GM12878 (cell line): ENCODE results near the gene SMARCC2. TPM values are rescaled to one million over a fixed set of nuclear protein-coding genes. Genes with fewer than 3 reads are reported as not detected.

Source experiments
- ATAC-seq: fragments of 200-7000 bp; cut with Tn5 transposase; 3 replicates; pipeline ENCODE4 v1.9.1; 2020; ENCODE audit warnings: mild to moderate bottlenecking, moderate library complexity
- BruUV-seq: library from RNA; stranded (reverse); fragments of 400-500 nt; replicated peaks from 2 replicates; lab custom pipeline; 2021; lab: Mats Ljungman, UMichigan
- CTCF ChIA-PET: fragments of 300-600 bp; sonication (Branson Sonifier 250); formaldehyde crosslinking; extraction: SDS; loops from one replicate; lab custom pipeline; 2021; ENCODE audit warnings: inconsistent platforms; lab: Yijun Ruan, JAX
- POLR2A ChIA-PET: fragments of 350-600 bp; formaldehyde crosslinking; extraction: SDS; loops from one replicate; lab custom pipeline; 2021; ENCODE audit warnings: inconsistent platforms; lab: Charles Lee
- RAD21 ChIA-PET: fragments of 300-600 bp; sonication (Branson Sonifier 250); formaldehyde crosslinking; loops from one replicate; lab custom pipeline; 2023; ENCODE audit warnings: antibody characterized with exemption; ENCODE audit not compliant: unreplicated experiment; lab: Charles Lee
- SMC1A ChIA-PET: fragments of 300-600 bp; sonication (Branson Sonifier 250); formaldehyde crosslinking; loops from one replicate; lab custom pipeline; 2023; ENCODE audit not compliant: unreplicated experiment, uncharacterized antibody; lab: Charles Lee
- DNase-seq: peaks from one replicate; pipeline ENCODE4 v3.0.0-alpha.2; 2011; ENCODE audit warnings: low read depth, low spot score
- FAIRE-seq: peaks from 3 replicates; lab custom pipeline; 2011; peaks lifted over from hg19 to GRCh38; lab: Jason Lieb, UNC
- H2AFZ ChIP-seq: 2 replicates; pipeline ENCODE4 v1.6.0; 2011; ENCODE audit warnings: low read depth, low read length, control low read depth; ENCODE audit not compliant: control insufficient read depth
- H3K27ac ChIP-seq: 2 replicates; pipeline ENCODE4 v1.5.1; 2011; ENCODE audit warnings: control low read depth; ENCODE audit not compliant: control insufficient read depth, insufficient read depth
- H3K27me3 ChIP-seq, 2 experiments: replicated peaks in 1 of 2; 2 replicates each; pipeline versions ENCODE4 v1.6.0 to v1.6.1; 2011; ENCODE audit warnings: low read length in 1 of 2; ENCODE audit not compliant: control insufficient read depth in 2 of 2, insufficient read depth in 2 of 2
- H3K36me3 ChIP-seq, 2 experiments: 2 replicates each; pipeline ENCODE4 v1.5.1; 2011; ENCODE audit warnings: low read length in 1 of 2; ENCODE audit not compliant: control insufficient read depth in 2 of 2, insufficient read depth in 2 of 2
- H3K4me1 ChIP-seq: 2 replicates; pipeline ENCODE4 v1.6.1; 2011; ENCODE audit warnings: mild to moderate bottlenecking, low read length, moderate library complexity, mixed read lengths; ENCODE audit not compliant: control insufficient read depth, insufficient read depth
- H3K4me2 ChIP-seq: 2 replicates; pipeline ENCODE4 v1.6.0; 2011; ENCODE audit warnings: control low read depth; ENCODE audit not compliant: control insufficient read depth, insufficient read depth
- H3K4me3 ChIP-seq: fragments of 200-600 bp; sonication (generic); 2 replicates; pipeline ENCODE4 v1.5.1; 2016
- H3K79me2 ChIP-seq: 2 replicates; pipeline ENCODE4 v1.6.0; 2011; ENCODE audit warnings: low read length; ENCODE audit not compliant: control insufficient read depth, insufficient read depth
- H3K9ac ChIP-seq: 2 replicates; pipeline ENCODE4 v1.8.0; 2011; ENCODE audit warnings: low read length, control low read depth, mixed read lengths; ENCODE audit not compliant: control insufficient read depth, insufficient read depth
- H3K9me3 ChIP-seq: replicated peaks from 3 replicates; pipeline ENCODE4 v1.5.1; 2011; ENCODE audit warnings: mild to moderate bottlenecking, low read length; ENCODE audit not compliant: control insufficient read depth, insufficient read depth
- H4K20me1 ChIP-seq: 2 replicates; pipeline ENCODE4 v1.6.0; 2011; ENCODE audit not compliant: control insufficient read depth, insufficient read depth
- POLR2AphosphoS5 ChIP-seq: IDR thresholded peaks from 2 replicates; pipeline ENCODE4 v1.6.1; 2011; ENCODE audit warnings: mild to moderate bottlenecking, low read length, inconsistent platforms
- POU2F2 ChIP-seq: IDR thresholded peaks from 3 replicates; pipeline ENCODE4 v1.6.1; 2011; ENCODE audit warnings: low read depth, mild to moderate bottlenecking, low read length, borderline replicate concordance
- SPI1 ChIP-seq: IDR thresholded peaks from 2 replicates; pipeline ENCODE4 v1.6.1; 2011; ENCODE audit warnings: low read depth, mild to moderate bottlenecking, low read length, moderate library complexity, borderline replicate concordance; ENCODE audit not compliant: insufficient read depth
- WGBS: methylation state at CpG from one replicate; pipeline ENCODE4 v1.1.6; 2016; ENCODE audit warnings: low lambda C conversion rate; ENCODE audit not compliant: insufficient replicate concordance, insufficient coverage; ENCODE audit errors: missing lambda C conversion rate; 5-methylcytosine and 5-hydroxymethylcytosine counted together
- in situ Hi-C: fragments of 300-500 bp; cut with MboI; formaldehyde crosslinking; loops from 9 replicates; pipeline ENCODE4 v1.14.3; 2018; ENCODE audit warnings: mixed read lengths
- intact Hi-C: fragments of 100-400 bp; cut with micrococcal nuclease; formaldehyde crosslinking; loops from one replicate; pipeline ENCODE4 v1.14.2; 2022; ENCODE audit not compliant: unreplicated experiment
- polyA plus RNA-seq, 11 experiments: library from polyadenylated mRNA; depleted of rRNA in 4 of 11; unstranded in 6 of 11; stranded (reverse) in 5 of 11; fragments of >200 nt; fragmentation: Nextera tagmentation in 4 of 11; fragmentation: Illumina TruSeq in 1 of 11; extraction: Ambion mirVana in 4 of 11; extraction: Trizol in 1 of 11; gene quantifications; 1 replicate in 1 of 11; 2 replicates in 10 of 11; pipeline versions ENCODE4 v1.2.1 to v1.2.3, GENCODE V29; 2011 to 2016; ENCODE audit warnings: inconsistent platforms in 2 of 11, missing spikeins in 2 of 11, low read depth in 1 of 11
- total RNA-seq, 4 experiments: library from RNA; depleted of rRNA in 3 of 4; stranded (reverse); fragments of >200 nt in 3 of 4; fragmentation: Illumina TruSeq in 1 of 4; extraction: Trizol in 1 of 4; gene quantifications; 2 replicates each; pipeline versions ENCODE4 v1.2.1 to v1.2.3, GENCODE V29; 2013 to 2021

SMARCC2 gene
- total and polyA plus RNA-seq, 10 of the 15 experiments (the other 5 are each of a cell fraction or from before 2014, with no cell fraction given): 13.6 to 71.2 (median 42.3) TPM

GRCh38 chr12:56160894-56161689 lies 28.2 kb downstream of the SMARCC2 start:
- H3K27me3 ChIP-seq: no peaks in the 10 kb centered on the region
- peak overlapping the region; percentile 98 for H3K4me2 ChIP-seq
- peak overlapping the region; percentile 89; the same call in 1 of the 2 replicates for H3K9ac ChIP-seq
- peaks cover 23 to 30% of the 10 kb centered on the region in 2 experiments for H3K36me3 ChIP-seq
- DNase-seq (no peak), ATAC-seq (no peak), FAIRE-seq (no peak)
- intact Hi-C loops: no loop called here
- ChIA-PET POLR2A (interaction anchor here (0.5 to 1.3 kb wide), 4 partner anchors 10 to 509 kb away, joined by 3 to 7 read pairs (median 4); no protein-coding TSS in a partner anchor), RAD21 (interaction anchor here (1.0 to 1.2 kb wide), 2 partner anchors 33 to 43 kb away, joined by 3 read pairs; partner anchors contain the start of genes ESYT1 and ZC3H10), CTCF (interaction anchor here (1.2 to 2.2 kb wide), 4 partner anchors 27 to 35 kb away, joined by 3 to 10 read pairs (median 6); partner anchors contain the start of gene SMARCC2), SMC1A (interaction anchor here (1.3 to 2.7 kb wide), 2 partner anchors 27 to 36 kb away, joined by 3 to 12 read pairs; no protein-coding TSS in a partner anchor)
- TF ChIP-seq SPI1 (no peak), POLR2AphosphoS5 (peak; percentile 40; the same call in 1 of the 2 replicates), POU2F2 (peak; percentile 24; the same call in 1 of the 3 replicates)
- BruUV-seq: no TSS peak
- peaks cover 39% of the 10 kb centered on the region for H3K79me2 ChIP-seq
- WGBS: 66% methylated on average over 11 of the region's 11 CpGs
- H3K4me3 ChIP-seq: peak overlapping the region; percentile 90; the same call in 1 of the 2 replicates
- peak overlapping the region; percentile 91 for H3K27ac ChIP-seq
- H4K20me1 ChIP-seq: no peaks in the 10 kb centered on the region
- H2AFZ ChIP-seq: no peak overlapping the region
- in situ Hi-C loops: no loop called here
- H3K4me1 ChIP-seq: peaks cover 17% of the 10 kb centered on the region
- no peaks in the 10 kb centered on the region for H3K9me3 ChIP-seq
